ENCODE data around the gene C1QTNF9.
"Not testable (repeated sequence)": the region's sequence is repeated elsewhere in the genome, so short reads cannot be mapped to it uniquely, and the experiment has no call there.

Gene C1QTNF9

DNA sequence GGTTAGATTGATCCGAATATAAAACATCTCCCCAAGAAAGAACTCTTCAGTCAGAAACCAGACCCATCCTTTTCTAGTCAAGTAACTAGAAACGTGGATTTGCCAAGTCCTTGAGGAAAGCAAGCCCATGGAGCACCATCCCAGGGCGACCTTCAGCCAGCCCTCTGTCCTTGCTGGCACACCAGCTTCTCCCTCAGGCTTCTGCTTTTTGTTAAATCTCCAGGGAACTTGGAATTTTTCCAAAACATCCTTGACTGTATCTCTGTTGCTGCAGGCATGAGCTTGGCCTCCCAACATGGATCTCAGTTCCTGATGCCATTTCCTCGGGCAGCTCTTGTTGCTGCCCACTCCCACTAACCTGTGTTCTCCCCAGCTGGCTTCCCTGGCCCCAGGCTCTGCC lies 27.1 kb upstream of the C1QTNF9 start:
- no peak for DNase-seq (ENCODE audit: low read depth)

DNA sequence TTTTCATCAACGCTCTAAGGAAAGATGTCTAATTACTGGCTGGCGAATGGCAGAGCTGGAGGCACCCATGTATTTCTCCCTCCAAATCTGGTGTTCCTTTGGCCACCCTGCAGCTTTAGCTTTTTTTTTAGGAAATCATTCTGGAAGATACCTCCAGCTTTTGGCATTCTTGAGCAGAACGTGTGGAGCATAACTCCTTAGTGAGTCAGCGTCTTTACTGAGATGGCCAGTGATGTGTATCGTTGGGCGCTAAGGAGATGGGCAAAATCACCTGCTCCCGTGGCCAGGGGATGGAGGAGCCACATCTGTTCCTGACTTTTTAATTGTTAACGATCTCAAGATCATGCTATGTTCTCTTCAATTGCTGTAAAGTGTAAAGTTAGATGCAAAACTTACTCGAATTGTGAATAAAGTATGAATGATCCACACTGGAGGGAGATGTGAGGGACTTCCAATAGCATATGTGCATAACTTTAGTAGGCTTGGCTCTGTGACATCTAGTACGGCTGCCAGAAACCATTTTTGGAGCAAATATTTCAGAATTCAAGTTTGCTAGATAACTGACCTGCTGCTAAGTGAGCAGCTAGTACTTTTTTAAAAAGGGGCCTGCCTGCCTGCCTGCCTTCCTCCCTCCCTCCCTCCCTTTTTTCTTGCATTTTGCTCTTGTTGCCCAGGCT lies 24.4 kb upstream of the C1QTNF9 start:
- no peak for DNase-seq (ENCODE audit: low read depth)

DNA sequence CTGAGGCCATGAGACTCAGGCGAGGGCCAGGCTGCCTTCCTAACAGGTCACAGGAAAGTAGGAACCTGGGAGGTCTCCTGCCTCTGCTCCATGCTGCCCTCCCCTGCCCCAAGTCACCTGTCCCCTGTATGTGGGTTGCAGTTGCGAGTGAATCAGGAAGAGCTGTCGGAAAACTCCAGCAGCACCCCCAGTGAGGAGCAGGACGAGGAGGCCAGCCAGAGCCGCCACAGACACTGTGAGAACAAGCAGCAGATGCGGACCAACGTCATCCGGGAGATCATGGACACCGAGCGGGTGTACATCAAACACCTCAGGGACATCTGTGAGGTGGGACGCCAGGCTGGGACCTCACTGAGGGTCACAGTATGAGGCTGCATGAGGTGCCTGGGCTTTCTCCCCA lies 22.8 kb upstream of the C1QTNF9 start:
- no peak for DNase-seq (ENCODE audit: low read depth)

DNA sequence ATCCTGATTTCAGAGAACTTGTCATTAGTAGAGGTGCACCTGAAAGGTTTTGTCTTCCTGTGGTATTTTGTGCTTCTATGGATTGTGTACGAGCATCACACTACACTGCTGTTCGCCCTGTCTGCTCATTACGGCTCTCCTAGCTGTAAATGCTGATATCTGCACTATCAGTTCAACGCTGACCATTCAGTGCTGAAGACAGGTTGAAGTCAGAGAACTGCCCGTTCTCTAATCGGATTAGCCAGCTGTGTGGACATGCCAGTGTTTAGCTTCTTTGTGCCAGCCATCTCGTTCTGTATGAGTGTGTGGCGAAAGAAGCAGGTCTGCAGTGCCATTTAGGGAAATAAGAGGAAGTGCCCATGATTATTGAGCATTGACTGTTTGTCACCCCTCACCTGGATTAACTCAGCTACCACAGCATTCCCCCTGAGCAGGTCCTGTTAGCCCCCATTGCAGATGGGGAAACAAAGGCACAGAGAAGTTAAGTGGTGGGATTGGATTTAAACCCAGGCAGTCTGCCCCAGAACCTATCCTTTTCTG lies 21.6 kb upstream of the C1QTNF9 start:
- DNase-seq (ENCODE audit: low read depth): no peak

DNA sequence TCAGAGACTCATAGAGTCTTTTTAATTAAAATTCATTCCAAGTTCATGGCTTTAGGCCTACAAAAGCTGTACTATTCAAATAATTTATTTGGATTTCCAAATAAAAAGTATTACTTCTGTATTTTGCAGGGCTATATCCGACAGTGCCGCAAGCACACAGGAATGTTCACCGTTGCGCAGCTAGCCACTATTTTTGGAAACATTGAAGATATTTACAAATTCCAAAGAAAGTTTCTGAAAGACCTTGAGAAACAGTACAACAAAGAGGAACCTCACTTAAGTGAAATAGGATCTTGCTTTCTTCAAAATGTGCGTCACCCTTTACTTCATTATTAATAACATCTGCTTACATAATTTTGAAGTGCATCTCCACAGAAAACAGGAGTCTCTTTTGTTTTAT lies 20.5 kb upstream of the C1QTNF9 start:
- DNase-seq (ENCODE audit: low read depth): no peak

DNA sequence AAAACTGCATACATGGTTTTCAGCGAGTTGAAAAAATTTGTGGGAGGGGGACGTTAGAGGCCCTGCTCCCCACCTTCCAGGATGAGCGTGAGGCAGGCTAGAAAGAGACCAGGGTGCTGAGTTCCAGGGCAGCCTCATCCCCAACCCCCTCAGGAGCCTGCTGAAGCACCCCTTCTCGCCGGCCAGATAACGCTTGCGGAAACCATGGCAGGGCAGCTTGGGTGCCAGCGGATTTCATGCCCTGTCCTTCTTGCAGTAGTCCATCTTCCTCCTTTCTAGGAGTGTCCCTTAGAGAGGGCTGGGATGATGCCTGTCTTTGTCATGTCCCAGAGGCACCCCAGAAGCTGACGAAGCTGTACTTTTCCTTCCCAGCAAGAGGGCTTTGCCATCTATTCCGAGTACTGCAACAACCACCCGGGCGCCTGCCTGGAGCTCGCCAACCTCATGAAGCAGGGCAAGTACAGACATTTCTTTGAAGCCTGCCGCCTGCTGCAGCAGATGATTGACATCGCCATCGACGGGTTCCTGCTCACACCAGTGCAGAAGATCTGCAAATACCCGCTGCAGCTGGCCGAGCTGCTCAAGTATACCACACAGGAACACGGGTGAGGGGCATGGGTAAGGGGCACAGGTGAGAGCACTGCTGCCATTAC lies 19.0 kb upstream of the C1QTNF9 start:
- no peak for DNase-seq (ENCODE audit: low read depth)

DNA sequence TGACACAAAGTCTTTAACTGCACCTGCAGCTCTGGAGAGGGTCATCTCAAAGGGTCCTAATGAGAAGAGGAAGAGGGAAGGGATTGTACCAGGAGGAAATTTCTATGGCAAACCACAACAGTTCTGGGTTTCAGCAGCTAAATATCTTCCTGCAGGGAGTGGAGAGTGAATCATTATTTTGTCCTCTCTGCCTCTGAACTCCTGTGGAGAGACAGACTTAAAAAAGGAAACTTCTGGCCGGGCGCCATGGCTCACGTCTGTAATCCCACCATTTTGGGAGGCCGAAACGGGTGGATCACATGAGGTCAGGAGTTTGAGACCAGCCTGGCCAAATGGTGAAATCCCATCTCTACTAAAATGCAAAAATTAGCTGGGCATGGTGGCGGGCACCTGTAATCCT lies 16.9 kb upstream of the C1QTNF9 start:
- no peak for DNase-seq (ENCODE audit: low read depth)

- no peak for DNase-seq (ENCODE audit: low read depth)
Observed at GRCh38 chr13:24293746-24294145, 15.6 kb upstream of the C1QTNF9 start.

- DNase-seq (ENCODE audit: low read depth): no peak
Observed at GRCh38 chr13:24299488-24300114, 9.8 kb upstream of the C1QTNF9 start.

GRCh38 chr13:24301434-24301833 lies 7.9 kb upstream of the C1QTNF9 start:
- DNase-seq (ENCODE audit: low read depth): no peak

DNA sequence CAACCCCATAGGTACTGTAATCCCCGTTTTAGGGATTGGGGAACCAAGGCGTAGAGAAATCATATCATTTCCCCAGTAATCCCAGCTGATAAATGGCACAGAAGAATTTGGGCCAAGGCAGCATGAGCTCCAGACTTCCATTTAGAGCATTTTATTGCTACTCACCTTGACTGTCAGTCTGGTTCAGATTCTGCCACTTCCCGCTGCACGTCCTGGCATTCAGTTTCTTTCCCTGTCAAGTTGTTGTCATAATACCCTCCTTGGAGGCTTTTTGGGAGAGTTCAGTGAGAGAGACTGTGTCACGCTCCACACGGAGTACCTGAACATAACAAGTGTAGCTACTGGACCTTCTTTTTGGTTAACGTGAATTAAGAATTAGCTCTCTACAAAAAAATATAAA lies 7.5 kb upstream of the C1QTNF9 start:
- DNase-seq (ENCODE audit: low read depth): no peak

- DNase-seq (ENCODE audit: low read depth): no peak
Observed at GRCh38 chr13:24304620-24305019, 4.8 kb upstream of the C1QTNF9 start.

DNA sequence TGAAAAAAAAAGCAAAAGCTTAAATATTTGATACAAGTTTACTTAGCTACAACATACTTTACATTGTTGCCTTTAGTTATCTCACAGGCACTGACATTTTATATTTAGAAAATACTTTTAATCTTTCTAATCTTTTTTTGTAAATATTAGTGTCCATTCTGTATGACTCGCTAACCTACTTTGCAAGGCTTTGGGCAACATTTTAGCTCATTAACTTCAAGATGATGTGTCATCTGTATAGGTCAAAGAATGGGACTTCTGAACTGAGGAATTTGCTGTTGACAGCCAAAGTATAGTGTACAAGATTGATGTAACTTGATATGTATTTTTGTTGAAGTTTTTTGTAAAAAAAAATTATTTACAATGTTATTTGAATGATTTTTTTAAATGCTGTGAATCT lies 2.7 kb upstream of the C1QTNF9 start:
- no peak for DNase-seq (ENCODE audit: low read depth)

GRCh38 chr13:24307211-24308067 lies 1.9 kb upstream of the C1QTNF9 start:
- DNase-seq (ENCODE audit: low read depth): no peak

- no peak for DNase-seq (ENCODE audit: low read depth)
Observed at GRCh38 chr13:24308068-24308445, 1.3 kb upstream of the C1QTNF9 start.

DNA sequence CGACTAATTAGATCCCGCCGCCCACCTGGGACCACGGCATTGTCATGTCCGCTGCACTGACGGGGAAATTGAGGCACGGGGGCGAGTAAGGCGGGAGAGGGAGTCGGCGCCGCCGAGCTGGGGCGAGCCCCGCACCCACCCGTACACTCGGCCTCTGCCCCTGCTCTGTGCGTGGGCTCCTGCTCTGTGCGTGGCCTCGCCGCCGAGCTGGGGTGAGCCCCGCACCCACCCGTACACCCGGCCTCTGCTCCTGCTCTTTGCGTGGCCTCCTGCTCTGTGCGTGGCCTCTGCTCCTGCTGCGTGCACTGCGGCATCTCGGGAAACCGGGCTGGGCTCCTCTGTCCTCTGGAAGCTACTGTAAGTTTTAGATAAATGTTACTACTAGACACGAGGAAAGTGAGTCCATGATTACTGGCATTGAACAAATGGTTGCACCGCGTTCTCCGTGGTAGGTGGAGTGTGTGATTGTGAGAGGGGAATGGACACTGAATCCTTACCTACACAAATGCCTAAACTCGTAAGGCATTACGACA lies 826 bp upstream of the C1QTNF9 start:
- DNase-seq (ENCODE audit: low read depth): no peak

GRCh38 chr13:24313439-24313838 lies 4.1 kb downstream of the C1QTNF9 start:
- no peak for DNase-seq (ENCODE audit: low read depth)

- DNase-seq (ENCODE audit: low read depth): not testable (repeated sequence)
Observed at GRCh38 chr13:24317835-24318234, 8.5 kb downstream of the C1QTNF9 start.

GRCh38 chr13:24318878-24319277 lies 9.5 kb downstream of the C1QTNF9 start:
- DNase-seq (ENCODE audit: low read depth): not testable (repeated sequence)

DNA sequence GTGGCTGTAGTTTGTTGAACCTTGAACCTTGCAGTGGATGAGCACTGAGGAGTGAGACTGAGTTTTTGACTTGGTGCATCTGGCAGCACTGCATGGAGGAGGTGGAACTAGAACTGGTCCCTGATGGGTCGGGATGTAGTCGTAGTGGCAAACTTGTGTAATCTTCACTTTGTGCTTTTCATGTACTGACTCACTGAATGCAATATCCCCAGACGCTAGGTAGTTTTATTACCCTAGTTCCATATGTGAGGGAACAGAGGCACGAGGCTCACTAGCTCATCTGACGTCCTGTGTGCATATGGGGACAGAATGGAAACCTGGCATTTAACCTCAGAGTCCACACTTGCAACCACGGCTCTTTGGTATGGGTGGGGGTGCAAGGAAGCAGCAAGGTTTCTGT lies 10.3 kb downstream of the C1QTNF9 start:
- DNase-seq (ENCODE audit: low read depth): not testable (repeated sequence)

DNA sequence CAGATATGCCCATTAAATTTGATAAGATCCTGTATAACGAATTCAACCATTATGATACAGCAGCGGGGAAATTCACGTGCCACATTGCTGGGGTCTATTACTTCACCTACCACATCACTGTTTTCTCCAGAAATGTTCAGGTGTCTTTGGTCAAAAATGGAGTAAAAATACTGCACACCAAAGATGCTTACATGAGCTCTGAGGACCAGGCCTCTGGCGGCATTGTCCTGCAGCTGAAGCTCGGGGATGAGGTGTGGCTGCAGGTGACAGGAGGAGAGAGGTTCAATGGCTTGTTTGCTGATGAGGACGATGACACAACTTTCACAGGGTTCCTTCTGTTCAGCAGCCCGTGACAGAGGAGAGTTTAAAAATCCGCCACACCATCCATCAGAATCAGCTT lies 12.0 kb downstream of the C1QTNF9 start:
- DNase-seq (ENCODE audit: low read depth): not testable (repeated sequence)

- DNase-seq (ENCODE audit: low read depth): not testable (repeated sequence)
Observed at GRCh38 chr13:24322470-24322869, 13.1 kb downstream of the C1QTNF9 start.

Data from stimulated activated CD8-positive, alpha-beta memory T cell treated with anti-CD3 and anti-CD28 coated beads, Interleukin-12 subunit alpha, Interleukin-12 subunit beta, amount 100 ng/mL, for 4 hours (primary cell).